MM.1S (cell line): ENCODE results near the gene TMEM141.

Source experiments
- DNase-seq: peaks from one replicate; pipeline ENCODE4 v3.0.0-alpha.2; 2015
- H2AFZ ChIP-seq: fragments of 300-600 bp; sonication (generic); 2 replicates; pipeline ENCODE4 v1.6.0; 2016; ENCODE audit warnings: antibody characterized with exemption, low read length
- H3F3A ChIP-seq: fragments of 300-600 bp; sonication (generic); 2 replicates; pipeline ENCODE4 v1.6.1; 2016; ENCODE audit warnings: mild to moderate bottlenecking, antibody characterized with exemption, low read length, moderate library complexity, mixed read lengths; ENCODE audit not compliant: insufficient read depth
- H3K27ac ChIP-seq: fragments of 300-600 bp; sonication (generic); 2 replicates; pipeline ENCODE4 v1.5.1; 2016; ENCODE audit warnings: mild to moderate bottlenecking, low read length
- H3K27me3 ChIP-seq: fragments of 300-600 bp; sonication (generic); replicated peaks from 2 replicates; pipeline ENCODE4 v1.6.0; 2016; ENCODE audit warnings: low read length; ENCODE audit not compliant: insufficient read depth
- H3K36me3 ChIP-seq: fragments of 300-600 bp; sonication (generic); replicated peaks from 2 replicates; pipeline ENCODE4 v1.6.1; 2016; ENCODE audit warnings: mild to moderate bottlenecking, low read length, mixed read lengths; ENCODE audit not compliant: insufficient read depth
- H3K4me1 ChIP-seq: fragments of 300-600 bp; sonication (generic); 2 replicates; pipeline ENCODE4 v1.6.1; 2016; ENCODE audit warnings: low read length, mixed read lengths
- H3K4me2 ChIP-seq: fragments of 300-600 bp; sonication (generic); 2 replicates; pipeline ENCODE4 v1.6.0; 2016; ENCODE audit warnings: low read depth, low read length
- H3K4me3 ChIP-seq: fragments of 300-600 bp; sonication (generic); 2 replicates; pipeline ENCODE4 v1.5.1; 2016; ENCODE audit warnings: low read length, mixed read lengths
- H3K79me2 ChIP-seq: fragments of 300-600 bp; sonication (generic); 2 replicates; pipeline ENCODE4 v1.6.1; 2016; ENCODE audit warnings: mixed run types, low read length, mixed read lengths
- H3K9ac ChIP-seq: fragments of 300-600 bp; sonication (generic); 2 replicates; pipeline ENCODE4 v1.6.1; 2016; ENCODE audit warnings: low read length, mixed read lengths
- H3K9me2 ChIP-seq: fragments of 300-600 bp; sonication (generic); replicated peaks from 2 replicates; pipeline ENCODE4 v1.6.1; 2016; ENCODE audit warnings: mild to moderate bottlenecking, low read length, mixed read lengths; ENCODE audit not compliant: insufficient read depth
- H3K9me3 ChIP-seq: fragments of 300-600 bp; sonication (generic); replicated peaks from 2 replicates; pipeline ENCODE4 v1.6.1; 2016; ENCODE audit warnings: mild to moderate bottlenecking, low read length, mixed read lengths; ENCODE audit not compliant: insufficient read depth
- H4K20me1 ChIP-seq: fragments of 300-600 bp; sonication (generic); 2 replicates; pipeline ENCODE4 v1.6.1; 2016; ENCODE audit warnings: mild to moderate bottlenecking, low read length, moderate library complexity, mixed read lengths; ENCODE audit not compliant: insufficient read depth
- EZH2 ChIP-seq: fragments of 300-600 bp; sonication (generic); optimal IDR thresholded peaks from 2 replicates; pipeline ENCODE3; 2017; ENCODE audit warnings: low read depth, mild to moderate bottlenecking, antibody characterized with exemption, low read length, mixed read lengths
- EZH2phosphoT487 ChIP-seq: fragments of 300-600 bp; sonication (generic); IDR thresholded peaks from 2 replicates; pipeline ENCODE4 v1.6.1; 2018; ENCODE audit warnings: antibody characterized with exemption, low read length
- TF ChIP-seq, protein P1 (sequence below): fragments of 300-600 bp; sonication (generic); IDR thresholded peaks from 2 replicates; pipeline ENCODE4 v1.5.1; 2016; ENCODE audit warnings: antibody characterized with exemption, low read length, mixed read lengths

TMEM141 gene

DNA sequence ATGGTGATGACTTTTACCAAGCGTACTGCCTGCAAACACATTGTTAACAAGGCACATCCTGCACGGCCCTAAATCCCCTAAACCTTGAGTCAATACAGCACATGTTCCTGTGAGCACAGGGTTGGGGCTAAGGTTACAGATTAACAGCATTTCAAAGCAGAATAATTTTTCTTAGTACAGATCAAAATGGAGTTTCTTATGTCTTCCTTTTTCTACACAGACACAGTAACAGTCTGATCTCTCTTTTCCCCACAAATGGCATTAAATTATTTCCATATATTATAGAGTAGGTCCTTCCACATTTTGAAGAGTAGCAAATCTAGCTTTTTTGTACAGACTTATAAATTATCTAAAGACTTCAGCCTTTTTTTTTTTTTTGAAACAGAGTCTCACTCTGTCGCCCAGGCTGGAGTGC is 1.6 kb upstream of the TMEM141 start:
- no peak overlapping the region for H3K27ac ChIP-seq
- H3K9me2 ChIP-seq = no peaks in the 10 kb centered on the region
- H3K27me3 ChIP-seq = peaks cover 15% of the 10 kb centered on the region
- no peak overlapping the region for H2AFZ ChIP-seq
- peaks cover 11% of the 10 kb centered on the region; the same call in 1 of the 2 replicates for H3K4me1 ChIP-seq
- peaks cover 6% of the 10 kb centered on the region; the same call in 1 of the 2 replicates for H3F3A ChIP-seq
- no peak overlapping the region for H3K4me2 ChIP-seq
- H3K36me3 ChIP-seq = no peaks in the 10 kb centered on the region
- TF ChIP-seq EZH2 (no peak), EZH2phosphoT487 (no peak)
- TF ChIP-seq, protein P1, sequence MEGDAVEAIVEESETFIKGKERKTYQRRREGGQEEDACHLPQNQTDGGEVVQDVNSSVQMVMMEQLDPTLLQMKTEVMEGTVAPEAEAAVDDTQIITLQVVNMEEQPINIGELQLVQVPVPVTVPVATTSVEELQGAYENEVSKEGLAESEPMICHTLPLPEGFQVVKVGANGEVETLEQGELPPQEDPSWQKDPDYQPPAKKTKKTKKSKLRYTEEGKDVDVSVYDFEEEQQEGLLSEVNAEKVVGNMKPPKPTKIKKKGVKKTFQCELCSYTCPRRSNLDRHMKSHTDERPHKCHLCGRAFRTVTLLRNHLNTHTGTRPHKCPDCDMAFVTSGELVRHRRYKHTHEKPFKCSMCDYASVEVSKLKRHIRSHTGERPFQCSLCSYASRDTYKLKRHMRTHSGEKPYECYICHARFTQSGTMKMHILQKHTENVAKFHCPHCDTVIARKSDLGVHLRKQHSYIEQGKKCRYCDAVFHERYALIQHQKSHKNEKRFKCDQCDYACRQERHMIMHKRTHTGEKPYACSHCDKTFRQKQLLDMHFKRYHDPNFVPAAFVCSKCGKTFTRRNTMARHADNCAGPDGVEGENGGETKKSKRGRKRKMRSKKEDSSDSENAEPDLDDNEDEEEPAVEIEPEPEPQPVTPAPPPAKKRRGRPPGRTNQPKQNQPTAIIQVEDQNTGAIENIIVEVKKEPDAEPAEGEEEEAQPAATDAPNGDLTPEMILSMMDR = no peak
- peaks cover 18% of the 10 kb centered on the region for H3K79me2 ChIP-seq
- no peaks in the 10 kb centered on the region for H4K20me1 ChIP-seq
- no peak for DNase-seq
- no peak overlapping the region for H3K4me3 ChIP-seq
- H3K9me3 ChIP-seq = no peaks in the 10 kb centered on the region
- no peak overlapping the region for H3K9ac ChIP-seq

DNA sequence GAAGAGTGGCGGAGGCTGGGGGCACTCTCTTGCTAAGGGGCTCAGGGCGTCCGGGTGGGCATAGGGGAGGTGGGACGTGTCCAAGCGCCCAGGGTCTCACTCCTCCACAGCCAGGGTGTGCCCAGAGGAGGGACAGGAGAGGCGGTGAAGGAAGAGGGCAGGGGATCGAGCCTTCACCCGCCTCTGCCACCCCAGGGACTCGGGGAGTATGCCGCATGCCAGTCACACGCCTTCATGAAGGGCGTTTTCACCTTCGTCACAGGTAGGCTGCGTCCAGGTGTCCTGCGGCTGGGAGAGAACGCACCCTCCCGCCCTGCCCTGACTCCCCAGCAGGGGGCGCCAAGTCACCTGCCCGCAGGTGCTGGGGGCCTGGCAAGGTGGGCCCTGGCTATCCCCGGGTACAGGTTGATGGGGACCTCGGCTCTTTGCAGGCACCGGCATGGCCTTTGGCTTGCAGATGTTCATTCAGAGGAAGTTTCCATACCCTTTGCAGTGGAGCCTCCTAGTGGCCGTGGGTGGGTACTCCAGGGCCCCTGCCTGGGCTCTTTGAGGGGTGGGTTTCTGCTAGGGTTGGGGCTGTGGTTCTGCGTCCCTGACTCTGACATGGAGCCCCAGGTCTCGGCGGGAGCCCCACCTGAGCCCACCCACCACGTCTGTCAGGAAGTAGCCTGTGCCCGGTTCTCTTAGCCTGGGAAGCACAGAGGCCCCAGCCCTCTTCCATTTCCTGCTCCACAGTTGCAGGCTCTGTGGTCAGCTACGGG is 552 bp downstream of the TMEM141 start:
- Histone ChIP-seq H3K27me3 (peaks cover 7% of the 10 kb centered on the region), H3K4me2 (peak overlapping the region; percentile 80), H3K36me3 (no peaks in the 10 kb centered on the region), H4K20me1 (no peaks in the 10 kb centered on the region), H2AFZ (peak overlapping the region; percentile 71), H3K9ac (peak overlapping the region; percentile 100), H3F3A (peaks cover 11% of the 10 kb centered on the region; the same call in 1 of the 2 replicates), H3K79me2 (peaks cover 18% of the 10 kb centered on the region), H3K27ac (peak overlapping the region; percentile 98), H3K4me3 (peak overlapping the region; percentile 94), H3K9me3 (no peaks in the 10 kb centered on the region), H3K9me2 (no peaks in the 10 kb centered on the region), H3K4me1 (peaks cover 22% of the 10 kb centered on the region)
- peak; percentile 86 for DNase-seq
- TF ChIP-seq EZH2phosphoT487 = no peak
- TF ChIP-seq, protein P1 = peak; percentile 100

DNA sequence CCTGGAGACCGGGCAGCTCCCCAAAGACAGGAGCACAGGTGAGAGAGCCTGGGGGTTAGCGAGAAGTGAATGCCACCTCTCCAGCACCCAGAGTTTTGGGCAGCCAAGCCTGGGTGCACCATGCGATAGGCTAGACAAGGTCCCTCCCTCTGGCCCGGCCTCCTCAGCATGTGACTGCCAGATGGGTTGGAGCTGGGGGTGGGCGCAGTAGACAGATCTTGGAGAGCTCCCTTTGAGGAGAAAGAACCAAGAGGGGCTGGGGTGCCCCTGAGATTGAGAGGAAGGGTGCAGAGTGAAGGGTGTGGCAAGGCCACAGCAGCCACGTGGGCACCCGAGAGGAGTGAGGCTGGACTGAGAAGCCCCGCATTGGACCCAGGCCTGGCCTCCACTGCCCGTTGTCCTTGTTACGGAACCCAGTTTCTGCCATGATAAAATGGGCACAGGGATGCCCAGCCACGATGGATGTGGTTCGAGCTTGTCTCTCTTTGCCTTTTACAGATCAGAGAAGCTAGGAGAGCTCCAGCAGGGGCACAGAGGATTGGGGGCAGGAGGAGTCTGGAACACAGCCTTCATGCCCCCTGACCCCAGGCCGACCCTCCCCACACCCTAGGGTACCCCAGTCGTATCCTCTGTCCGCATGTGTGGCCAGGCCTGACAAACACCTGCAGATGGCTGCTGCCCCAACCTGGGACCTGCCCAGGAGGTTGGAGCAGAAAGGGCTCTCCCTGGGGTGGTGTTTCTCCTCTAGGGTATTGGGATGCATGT is 1.4 kb downstream of the TMEM141 start:
- H3K4me3 ChIP-seq = peak overlapping the region; percentile 94
- peaks cover 18% of the 10 kb centered on the region for H3K79me2 ChIP-seq
- H3K27me3 ChIP-seq = no peaks in the 10 kb centered on the region
- peaks cover 22% of the 10 kb centered on the region for H3K4me1 ChIP-seq
- no peaks in the 10 kb centered on the region for H4K20me1 ChIP-seq
- no peak for DNase-seq
- H3K36me3 ChIP-seq = no peaks in the 10 kb centered on the region
- TF ChIP-seq EZH2 (no peak), EZH2phosphoT487 (no peak)
- peaks cover 11% of the 10 kb centered on the region; the same call in 1 of the 2 replicates for H3F3A ChIP-seq
- no peaks in the 10 kb centered on the region for H3K9me2 ChIP-seq
- peak overlapping the region; percentile 98; the same call in 1 of the 2 replicates for H3K27ac ChIP-seq
- H3K9me3 ChIP-seq = no peaks in the 10 kb centered on the region
- H2AFZ ChIP-seq = no peak overlapping the region
- peak overlapping the region; percentile 80; the same call in 1 of the 2 replicates for H3K4me2 ChIP-seq
- peak overlapping the region; percentile 100; the same call in 1 of the 2 replicates for H3K9ac ChIP-seq
